Forelimb muscle (tissue), 1 donor: ENCODE data around the gene C7orf57. TPM values are rescaled to one million over a fixed set of nuclear protein-coding genes. Genes with fewer than 3 reads are reported as not detected.

Experiments
- DNase-seq: peaks from one replicate; pipeline ENCODE4 v3.0.0-alpha.2; 2013; ENCODE audit warnings: low read depth
- polyA plus RNA-seq: library from polyadenylated mRNA; unstranded; fragments of 120-200 nt; gene quantifications from one replicate; pipeline ENCODE4 v1.2.1, GENCODE V29; 2013; ENCODE audit not compliant: insufficient read length

C7orf57 gene
- polyA plus RNA-seq, 1 donor: 0.06 TPM

- DNase-seq: no peak
Measured at GRCh38 chr7:48085433-48085791, 50.1 kb downstream of the C7orf57 start.

GRCh38 chr7:48085942-48086341 is 50.6 kb downstream of the C7orf57 start:
- DNase-seq: no peak

- no peak for DNase-seq
Measured at GRCh38 chr7:48087349-48087748, 52.0 kb downstream of the C7orf57 start.

GRCh38 chr7:48088559-48089045 is 53.3 kb downstream of the C7orf57 start:
- no peak for DNase-seq

GRCh38 chr7:48089046-48090003 is 54.0 kb downstream of the C7orf57 start, which contains the start of gene UPP1:
UPP1 (plus strand) TSS chr7:48089265; CDS start chr7:48094784, 5,519 bp downstream.
- DNase-seq: no peak

- DNase-seq: no peak
Measured at GRCh38 chr7:48090095-48090805, 54.9 kb downstream of the C7orf57 start.

- DNase-seq: no peak
Measured at GRCh38 chr7:48091506-48092433, 56.4 kb downstream of the C7orf57 start.

- no peak for DNase-seq
Measured at GRCh38 chr7:48094861-48095293, 59.5 kb downstream of the C7orf57 start.

GRCh38 chr7:48096273-48096672 is 60.9 kb downstream of the C7orf57 start:
- no peak for DNase-seq

- no peak for DNase-seq
Measured at GRCh38 chr7:48097521-48098231, 62.3 kb downstream of the C7orf57 start.

GRCh38 chr7:48098846-48099245 is 63.5 kb downstream of the C7orf57 start:
- DNase-seq: no peak

GRCh38 chr7:48099781-48100180 is 64.4 kb downstream of the C7orf57 start:
- no peak for DNase-seq

GRCh38 chr7:48101352-48101751 is 66.0 kb downstream of the C7orf57 start:
- DNase-seq: no peak

GRCh38 chr7:48101968-48102367 is 66.6 kb downstream of the C7orf57 start:
- no peak for DNase-seq

- no peak for DNase-seq
Measured at GRCh38 chr7:48102530-48102929, 67.2 kb downstream of the C7orf57 start.

- DNase-seq: no peak
Measured at GRCh38 chr7:48105045-48105444, 69.7 kb downstream of the C7orf57 start.

- DNase-seq: no peak
Measured at GRCh38 chr7:48106906-48107659, 71.7 kb downstream of the C7orf57 start.

GRCh38 chr7:48107926-48108472 is 72.7 kb downstream of the C7orf57 start:
- DNase-seq: no peak

- DNase-seq: no peak
Measured at GRCh38 chr7:48108959-48109847, 73.9 kb downstream of the C7orf57 start.
